Right kidney (tissue), 1 donor: ENCODE results near the gene HYAL1.
"Not testable (repeated sequence)": the region's sequence is repeated elsewhere in the genome, so short reads cannot be mapped to it uniquely, and the experiment has no call there.

Experiments used
- DNase-seq: peaks from one replicate; pipeline ENCODE4 v3.0.0-alpha.2; 2016

Gene HYAL1

DNA sequence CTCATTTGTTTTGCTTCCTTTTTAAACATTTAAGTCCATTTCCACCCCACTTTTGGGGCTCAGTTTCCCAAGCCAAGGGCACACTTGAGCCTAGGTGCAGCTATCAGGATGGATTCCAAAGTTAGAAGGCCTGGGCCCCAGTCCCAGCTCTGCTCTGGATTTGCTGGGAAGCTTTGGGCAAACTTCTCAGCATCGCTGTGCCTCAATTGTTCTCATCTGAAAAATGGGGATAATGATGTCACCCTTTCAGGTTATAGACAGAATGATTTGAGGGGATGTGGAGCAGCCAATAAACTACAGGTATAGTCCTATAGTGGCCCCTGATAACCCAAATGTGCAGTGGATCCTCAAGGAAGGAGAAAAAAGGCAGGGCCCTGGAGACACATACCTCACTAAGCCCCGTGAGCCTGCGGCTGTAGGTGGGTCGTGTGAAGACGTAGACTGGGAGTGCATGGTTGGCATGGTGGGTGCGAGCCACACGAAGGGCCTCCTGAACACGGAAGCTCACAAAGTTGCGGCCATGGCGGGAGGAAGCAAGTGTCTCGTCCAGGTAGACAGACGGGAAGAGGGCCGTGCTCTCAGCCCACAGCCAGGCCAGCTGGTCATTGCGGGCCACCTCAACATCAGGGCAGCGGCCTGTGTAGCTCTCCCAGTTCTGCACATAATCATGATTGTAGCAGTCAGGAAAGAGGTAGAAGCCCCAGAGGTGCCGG is 16.0 kb upstream of the HYAL1 start:
- no peak for DNase-seq

DNA sequence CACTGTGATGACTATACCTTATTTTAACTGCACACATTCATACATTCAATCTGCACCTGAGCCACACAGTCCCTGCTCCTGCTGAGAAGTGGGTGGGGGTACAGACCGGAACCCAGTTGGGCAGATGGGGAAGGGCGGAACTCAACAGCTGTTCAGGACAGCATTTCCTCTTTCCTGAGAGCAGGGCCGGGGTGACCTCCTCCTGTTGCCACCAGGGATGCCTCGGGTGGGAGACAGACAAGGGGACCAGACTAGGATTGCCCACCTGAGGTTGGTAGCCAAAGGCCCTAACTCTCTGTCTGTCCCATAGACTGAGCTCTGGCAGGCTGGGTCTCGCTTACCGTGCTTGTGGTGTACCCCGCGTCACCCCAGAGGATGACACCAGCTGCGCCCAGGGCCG is 15.2 kb upstream of the HYAL1 start:
- DNase-seq: no peak

DNA sequence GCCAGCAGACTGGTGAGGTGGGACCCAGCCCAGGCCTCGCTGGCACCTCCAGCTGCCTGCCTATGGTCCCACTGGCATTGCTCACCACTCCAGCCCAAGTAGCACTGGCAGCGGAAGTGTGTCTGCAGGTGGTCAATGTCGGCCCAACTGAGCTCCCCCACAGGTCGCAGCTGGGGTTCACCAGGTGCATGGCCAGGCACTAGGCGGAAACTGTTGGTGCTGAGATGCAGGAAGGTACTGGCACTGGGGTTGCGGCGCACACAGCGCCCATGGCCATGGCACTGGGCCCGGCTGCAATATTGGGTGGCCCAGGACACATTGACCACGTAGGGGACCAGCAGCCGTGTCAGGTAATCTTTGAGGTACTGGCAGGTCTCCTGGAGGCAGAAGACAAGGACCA is 14.8 kb upstream of the HYAL1 start:
- DNase-seq: no peak

DNA sequence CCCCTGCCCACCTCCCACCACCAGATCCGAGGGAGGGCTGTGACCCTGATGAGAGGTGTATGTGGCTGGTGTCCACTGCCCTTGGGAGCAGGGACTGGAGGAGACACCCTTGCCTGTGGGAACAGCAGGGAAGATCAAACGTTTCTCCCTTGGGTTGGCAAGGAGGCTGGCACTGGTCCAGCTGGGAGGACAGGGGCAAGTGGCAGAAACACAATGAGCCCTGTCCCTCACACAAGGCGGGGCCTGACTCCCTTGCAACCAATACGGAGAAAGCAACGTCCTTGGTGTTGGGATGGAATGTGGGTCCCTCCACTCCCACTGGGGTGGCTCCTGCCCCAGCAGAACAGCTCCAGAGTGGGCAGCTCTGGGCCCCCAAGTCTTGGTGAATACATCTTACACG is 13.9 kb upstream of the HYAL1 start:
- no peak for DNase-seq

DNA sequence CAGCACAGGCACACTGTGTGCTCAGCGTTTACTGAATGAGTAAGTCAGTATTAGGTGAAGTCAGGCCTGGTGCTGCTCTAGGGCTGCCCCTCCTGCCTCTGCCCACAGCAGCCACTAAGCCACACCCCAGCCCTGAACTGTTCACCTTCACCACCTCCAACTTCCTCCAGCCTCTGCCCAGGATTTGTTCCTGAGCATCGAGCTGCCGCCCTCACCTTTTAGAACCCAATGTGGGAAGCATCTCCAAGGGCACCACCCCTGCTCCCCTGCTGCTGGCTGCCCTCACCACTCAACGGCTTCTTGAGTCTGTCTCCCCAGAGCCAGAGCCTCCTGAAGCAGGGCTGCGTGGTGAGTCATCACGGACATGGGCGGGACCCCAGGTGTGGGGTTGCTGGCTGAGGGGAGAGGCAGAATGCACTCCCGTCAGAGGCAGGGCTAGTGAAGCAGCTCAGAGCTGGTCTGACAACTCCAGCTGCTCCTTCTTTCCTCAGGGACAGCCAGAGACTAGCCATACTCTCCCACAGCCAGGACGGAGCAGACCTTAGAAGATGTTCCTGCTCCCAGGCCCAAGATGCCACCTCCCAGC is 13.4 kb upstream of the HYAL1 start:
- no peak for DNase-seq

DNA sequence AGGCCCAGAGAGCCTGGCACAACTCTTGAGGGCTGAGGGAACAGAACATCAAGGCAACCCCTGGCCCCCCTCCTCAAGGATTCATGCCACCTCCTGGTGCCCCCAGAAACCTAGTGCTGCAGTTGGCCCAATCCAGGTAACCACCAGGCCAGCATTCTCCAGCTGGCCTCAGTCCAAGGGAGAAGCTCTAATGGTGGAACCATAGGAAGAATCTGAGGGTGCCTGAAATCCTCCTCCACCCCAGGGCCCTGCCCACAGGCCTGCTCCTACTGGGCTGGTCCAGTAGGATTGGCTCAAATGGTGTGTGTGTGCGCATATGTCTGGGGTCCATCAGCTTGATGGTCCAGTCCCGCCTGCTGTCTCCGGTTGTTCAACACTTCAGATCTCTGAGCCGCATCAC is 11.4 kb upstream of the HYAL1 start:
- DNase-seq: no peak

DNA sequence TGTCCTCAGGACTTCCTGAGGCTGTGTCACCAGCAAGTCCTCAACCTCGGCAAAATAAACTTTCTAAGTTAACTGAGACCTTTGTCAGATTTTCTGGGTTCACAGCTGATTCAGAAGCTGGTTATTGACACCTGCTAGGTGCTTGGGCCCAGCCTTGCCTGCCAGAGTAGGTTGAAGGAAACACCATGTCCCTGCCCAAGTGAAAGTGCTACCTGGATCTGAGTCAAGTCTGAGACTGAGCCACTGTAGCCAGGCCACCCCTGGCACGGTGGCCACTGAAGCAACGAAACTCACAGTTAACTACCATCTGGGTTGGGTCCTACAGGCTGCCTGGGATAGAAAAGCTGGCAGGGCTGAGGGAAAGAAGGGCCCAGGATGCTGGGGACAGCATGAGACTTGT is 11.0 kb upstream of the HYAL1 start:
- no peak for DNase-seq

DNA sequence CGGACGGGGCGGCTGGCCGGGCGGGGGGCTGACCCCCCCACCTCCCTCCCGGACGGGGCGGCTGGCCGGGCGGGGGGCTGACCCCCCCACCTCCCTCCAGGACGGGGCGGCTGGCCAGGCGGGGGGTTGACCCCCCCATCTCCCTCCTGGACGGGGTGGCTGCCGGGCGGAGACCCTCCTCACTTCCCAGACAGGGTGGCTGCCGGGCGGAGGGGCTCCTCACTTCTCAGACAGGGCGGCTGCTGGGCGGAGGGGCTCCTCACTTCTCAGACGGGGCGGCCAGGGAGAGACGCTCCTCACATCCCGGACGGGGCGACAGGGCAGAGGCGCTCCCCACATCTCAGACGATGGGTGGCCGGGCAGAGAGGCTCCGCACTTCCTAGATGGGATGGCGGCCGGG is 8.7 kb upstream of the HYAL1 start:
- DNase-seq: not testable (repeated sequence)

DNA sequence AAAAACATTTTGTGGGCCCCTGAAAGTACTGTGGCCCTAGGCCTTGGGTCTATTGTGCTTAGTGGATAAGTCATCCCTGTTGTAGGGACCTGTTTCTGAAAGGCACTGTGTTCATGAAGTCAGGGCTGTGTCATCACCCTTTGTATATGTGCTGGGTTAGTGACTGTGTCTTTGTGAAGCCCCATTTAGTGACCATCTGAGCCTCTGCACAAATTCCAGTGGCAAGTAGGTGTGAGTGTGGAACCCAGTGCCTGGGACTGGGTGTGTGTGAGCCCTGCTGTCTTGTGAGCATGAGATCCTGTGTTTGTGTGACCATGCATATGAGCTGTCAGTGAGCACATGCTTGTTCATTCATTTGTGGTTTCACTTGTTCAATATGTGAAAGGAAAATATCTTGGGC is 1.2 kb upstream of the HYAL1 start:
- DNase-seq: no peak

DNA sequence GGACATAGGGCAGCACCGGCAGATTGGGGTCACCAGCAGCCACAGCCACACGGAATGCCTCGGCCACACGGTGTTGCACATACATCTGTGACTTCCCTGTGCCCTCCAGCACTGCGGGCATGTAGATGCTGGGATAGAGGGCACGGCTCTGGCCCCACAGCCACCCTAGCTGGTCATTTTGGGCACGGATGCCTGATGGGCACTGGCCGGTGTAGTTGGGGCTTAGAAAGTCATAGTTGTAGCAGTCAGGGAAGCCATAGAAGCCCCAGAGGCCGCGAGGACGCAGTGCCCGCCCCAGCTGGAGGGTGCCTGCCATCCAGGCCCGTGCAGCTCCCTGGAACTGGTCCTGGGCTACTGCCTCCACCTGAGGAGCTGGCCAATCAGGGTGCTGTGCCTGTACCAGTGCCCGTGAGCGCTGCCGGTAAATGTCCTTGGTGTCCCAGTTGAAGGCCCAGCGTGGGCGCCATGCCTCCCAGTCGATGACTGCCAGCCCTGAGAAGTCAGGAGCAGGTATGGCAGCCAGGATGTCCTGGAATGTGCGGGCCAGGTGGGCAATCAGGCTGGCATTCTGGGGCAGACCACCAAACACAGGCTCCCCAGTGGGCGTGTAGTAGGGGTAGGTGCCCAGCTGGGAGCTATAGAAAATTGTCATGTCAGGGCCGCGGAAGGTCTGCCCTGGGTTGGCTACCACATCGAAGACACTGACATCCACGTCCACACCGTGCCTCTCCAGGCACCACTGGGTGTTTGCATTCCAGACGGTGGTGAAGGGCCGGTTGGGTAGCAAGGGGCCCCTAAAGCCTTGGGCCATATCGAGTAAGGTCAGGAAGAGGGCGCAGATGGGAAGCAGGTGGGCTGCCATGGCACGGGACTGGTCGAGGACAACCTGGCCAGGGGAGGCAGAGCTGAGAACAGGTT is 1.0 kb downstream of the HYAL1 start:
- no peak for DNase-seq

DNA sequence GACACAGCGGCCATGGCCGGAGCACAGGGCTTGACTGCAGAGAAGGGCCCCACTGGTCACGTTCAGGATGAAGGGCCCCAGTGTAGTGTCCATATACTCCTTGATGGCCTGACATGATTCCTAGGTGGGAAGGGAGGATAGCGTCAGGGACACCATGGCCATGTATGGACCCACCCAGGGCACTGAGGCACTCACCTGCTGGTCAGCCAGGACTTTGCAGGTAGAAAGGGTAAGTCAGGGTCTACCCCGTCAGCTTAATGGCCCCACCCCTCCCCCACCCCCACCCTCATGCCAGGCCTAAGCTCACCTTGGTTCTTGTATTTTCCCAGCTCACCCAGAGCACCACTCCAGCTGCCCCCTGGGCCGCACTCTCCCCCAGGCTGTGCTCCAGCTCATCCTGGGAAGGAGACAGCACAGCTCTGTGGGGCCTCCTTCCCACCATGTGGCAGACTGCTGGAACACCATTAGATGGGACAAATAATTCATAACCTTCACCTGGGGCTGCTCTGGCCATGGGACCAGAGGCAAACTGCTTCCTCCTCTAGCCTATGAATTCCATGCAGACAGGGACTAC is 2.6 kb downstream of the HYAL1 start:
- no peak for DNase-seq

DNA sequence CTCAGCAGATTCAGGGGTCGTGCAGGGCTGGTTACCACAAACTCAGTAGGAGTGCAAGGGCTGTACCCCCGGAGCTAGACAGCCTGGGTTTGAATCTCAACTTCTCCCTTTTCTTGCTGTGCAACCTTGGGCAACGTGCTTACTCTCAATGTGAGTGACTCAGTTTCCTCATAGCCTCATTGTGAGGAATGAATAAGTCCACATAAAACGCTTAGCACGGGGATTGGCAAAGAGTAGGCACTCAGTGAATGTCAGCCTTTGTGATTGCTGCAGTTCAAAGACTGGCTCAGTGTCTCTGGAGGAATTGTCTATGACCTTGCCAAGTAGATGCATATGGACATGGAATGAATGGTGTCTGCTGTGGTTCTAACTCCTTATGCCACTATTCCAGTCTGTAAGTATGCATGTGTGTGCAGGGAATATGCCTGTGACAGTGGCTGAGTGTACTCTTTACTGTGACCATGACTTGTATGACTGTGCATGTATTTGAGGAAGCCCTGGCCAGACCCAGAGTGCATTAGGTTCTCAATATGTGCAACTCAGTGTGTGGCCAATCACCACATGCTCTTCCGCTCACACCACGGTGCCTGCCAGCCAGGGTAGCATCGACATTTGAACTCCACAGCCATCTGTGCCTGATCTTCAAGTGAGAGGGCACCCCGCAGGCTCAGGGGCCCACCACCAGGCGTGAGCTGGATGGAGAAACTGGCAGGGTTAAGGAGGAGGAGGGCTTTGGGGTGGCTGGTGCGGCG is 3.3 kb downstream of the HYAL1 start:
- no peak for DNase-seq

DNA sequence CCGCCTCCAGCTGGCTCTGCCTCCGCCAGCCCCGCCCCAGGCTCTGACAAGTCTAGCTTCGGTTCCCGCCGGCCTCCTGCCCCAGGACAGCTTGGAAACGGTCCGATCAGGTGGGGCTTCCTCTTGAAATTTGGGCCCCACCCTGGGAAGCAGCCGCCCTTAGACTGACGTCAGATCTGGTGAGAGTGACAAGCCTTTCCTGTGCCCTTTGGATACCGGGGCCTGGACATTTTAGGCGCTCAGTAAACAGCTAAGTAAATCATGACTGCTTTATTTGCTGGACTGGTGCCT is 3.8 kb downstream of the HYAL1 start:
- no peak for DNase-seq

DNA sequence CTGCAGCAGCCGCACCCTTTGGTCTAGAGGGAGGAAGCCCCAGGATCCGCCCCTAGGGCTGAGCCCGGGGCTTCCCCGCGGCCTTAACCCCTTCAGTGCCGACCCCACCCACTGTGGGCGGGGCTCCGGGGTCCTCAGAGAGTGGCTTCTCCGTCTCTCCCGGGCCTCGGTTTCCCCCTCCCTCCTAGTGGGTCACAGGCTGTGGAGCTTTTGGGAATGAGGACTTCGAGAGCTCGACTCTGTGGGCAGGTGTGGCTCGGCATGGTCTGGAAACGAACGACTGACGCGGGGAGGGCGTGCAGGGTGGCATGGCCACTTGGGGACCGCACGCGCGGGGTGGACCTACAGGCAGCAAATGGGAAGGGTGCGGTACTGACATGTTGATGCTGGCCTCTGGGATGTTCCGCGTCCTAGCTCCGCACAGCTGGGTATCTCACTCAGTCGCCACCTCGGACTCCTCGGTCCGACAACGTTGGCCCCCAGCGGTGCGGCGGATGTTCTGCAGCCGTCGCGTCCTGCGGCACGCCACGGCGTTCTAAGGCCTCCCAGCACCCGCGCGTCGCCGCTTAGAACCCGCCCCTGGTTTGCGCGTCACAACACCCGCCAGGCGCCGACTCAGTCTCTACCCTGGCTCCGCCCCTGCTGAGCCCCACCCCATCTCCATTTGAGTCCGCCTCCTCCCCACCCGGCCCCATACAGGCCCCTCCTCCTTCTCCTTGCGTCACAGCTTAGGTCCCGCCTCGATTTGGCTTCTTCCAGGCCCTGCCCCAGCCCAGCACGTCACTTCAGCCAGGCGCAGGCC is 4.3 kb downstream of the HYAL1 start, which contains the start of the genes HYAL3 and NAA80:
Gene HYAL3 (minus strand): TSS at position 570 of the 802 bp plus-strand sequence. CDS start 3,803 bp downstream, outside the sequence.
Gene NAA80 (minus strand): TSS at position 570 of the 802 bp plus-strand sequence. CDS start 1,942 bp downstream, outside the sequence.
- DNase-seq: peak; percentile 91

DNA sequence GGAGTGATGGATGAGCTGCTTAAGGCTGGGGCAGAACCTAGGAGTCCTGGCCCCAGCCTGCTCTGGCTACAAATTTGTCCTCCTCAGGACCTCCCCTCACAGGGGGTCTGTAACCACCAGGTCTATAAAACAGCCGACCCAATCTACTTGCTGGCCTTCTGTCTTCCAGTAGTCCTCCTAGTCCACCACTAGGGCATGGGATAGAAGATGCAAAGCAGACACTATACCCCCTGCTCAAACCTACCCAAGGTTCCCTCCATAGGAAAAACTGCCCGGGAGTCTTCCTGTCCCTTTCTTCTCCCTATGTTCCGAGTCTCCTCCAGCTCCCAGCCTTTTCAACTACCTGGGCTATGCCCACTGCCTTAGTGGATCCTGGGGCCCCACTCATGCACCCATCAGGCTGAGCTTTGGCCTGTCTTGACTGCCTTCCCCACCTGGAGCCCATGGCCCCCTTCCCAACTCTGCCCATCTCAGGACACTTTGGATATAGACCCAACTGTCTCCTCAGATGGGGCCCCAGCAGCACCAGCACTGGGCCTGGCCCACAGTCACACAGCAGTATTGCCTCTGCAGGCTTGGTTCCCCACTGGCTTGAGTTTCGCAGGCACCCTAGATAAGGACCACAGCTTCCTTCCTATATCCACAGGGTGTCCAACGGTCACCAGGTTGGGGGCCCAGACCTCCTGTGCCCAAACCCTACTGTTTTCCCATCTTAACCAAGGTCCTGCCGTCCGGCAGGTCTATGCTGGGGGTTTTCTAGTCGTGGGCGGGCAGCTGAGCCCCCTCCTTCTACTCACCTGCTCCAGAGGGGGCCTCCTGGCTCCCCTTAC is 5.3 kb downstream of the HYAL1 start:
- DNase-seq: no peak

DNA sequence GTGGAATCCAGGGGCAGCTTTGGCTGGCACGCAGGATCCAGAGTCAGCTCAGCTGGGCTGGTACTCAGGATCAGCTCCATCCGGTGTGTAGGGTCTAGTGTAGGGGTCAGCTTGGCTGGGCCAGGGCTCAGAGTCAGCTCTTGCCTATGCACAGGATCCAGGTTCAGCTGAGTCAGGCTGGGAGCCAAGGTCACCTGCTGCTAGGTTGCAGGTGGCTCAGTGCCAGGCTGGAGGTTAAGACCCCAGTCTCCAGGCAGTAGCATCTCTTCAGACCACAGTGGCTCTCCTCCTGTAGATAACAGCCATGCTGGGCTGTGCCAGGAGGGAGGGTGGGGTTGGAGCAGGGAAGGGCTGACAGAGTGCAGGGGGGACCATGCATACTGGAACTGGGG is 6.0 kb downstream of the HYAL1 start:
- no peak for DNase-seq

DNA sequence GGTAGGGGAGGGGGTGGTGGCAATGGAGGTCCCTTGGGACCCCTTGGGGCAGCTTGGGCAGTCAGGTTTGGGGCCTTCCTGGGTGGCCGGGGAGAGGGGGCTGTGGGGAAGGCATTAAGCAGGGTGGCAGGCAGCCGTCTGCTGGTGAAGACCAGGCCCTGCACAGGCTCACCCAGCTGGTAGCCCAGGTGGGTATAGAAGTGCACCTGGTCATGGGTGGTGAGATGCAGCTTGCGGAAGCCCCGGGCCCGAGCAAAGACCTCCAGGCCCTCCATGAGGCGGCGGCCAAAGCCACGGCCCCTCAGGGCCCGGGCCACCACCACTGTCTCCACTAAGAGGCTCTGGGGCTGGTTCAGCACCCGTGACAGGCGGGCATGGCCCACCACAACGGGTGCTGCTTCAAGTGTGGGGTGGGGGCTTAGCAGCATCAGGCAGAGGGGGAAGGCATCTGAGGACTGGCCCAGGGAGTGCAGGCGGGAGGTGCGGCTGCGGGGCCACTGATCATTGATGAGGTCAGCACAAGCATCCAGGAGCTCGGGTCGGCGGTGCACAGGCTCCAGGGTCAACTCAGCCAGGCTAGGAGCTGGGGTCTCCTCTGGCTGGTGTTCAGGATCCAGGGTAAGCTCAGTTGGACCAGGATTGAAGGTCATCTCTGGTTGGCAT is 6.5 kb downstream of the HYAL1 start:
- DNase-seq: no peak

DNA sequence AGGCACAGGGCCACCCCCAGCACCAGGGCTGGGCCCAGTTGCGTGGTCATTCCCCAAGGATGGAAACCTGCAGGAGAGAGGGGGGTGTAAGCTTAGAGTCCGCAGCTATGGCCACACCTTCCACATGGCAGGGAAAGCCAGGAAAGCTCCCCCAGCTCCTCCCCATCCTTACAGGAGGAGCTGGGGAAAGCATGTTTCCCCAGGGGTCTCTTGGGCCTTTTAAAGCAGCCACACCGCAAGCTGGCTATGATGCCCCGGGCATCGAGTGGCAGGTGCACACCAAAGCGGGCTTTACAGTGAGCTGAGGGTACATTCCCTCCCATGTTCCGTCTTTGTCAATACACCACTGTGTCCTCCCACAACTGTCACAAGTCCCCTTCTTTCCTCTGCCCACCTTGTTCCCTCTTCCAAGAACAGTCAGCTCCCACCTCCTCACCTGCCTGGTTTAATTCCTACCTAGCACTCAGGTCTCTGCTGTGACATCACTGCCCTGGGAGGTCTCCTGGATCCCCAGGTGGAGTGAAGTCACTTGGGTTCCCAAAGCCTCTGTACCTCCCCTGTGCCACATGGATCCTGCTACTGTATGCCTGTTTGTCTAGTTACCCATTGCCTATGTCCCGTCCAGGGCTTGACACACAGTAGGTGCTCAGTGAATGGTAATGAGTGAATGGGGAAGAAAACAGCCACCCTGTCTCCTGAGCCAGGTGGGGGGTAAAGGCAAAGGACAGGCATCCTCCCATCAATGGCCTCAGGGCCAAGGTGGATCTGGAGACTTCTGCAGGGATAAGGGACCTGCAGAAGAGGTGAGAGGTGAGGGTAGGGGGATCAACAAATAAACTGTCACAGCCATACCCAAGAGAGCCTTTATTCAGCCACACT is 7.6 kb downstream of the HYAL1 start:
- no peak for DNase-seq
